Measurements from ENCODE around the gene SIGLEC11.

DNA sequence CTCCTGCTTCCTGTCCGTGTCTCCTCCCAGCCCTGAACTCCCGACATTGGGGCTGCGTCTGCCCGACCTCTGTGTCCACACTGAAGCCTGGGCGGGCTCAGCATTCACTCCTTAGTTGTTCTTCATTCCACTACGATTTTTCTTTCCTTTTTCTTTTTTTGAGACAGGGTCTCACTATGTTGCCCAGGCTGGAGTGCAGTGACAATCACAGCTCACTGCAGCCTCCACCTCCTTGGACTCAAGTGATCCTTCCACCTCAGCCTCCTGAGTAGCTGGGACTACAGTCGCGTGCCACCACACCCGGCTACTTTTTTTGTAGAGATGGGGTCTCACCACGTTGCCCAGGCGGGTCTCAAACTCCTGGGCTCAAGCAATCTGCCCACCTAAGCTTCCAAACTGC, 23.5 kb upstream of the SIGLEC11 start:
- TF ChIP-seq MYC (IDR thresholded peaks at IDR 0.05; ENCODE audit: low read depth, low read length) = no peak
- TF ChIP-seq, protein P1, sequence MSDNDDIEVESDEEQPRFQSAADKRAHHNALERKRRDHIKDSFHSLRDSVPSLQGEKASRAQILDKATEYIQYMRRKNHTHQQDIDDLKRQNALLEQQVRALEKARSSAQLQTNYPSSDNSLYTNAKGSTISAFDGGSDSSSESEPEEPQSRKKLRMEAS (IDR thresholded peaks at IDR 0.05; ENCODE audit: insufficient read depth, insufficient read length) = no peak
- TF ChIP-seq, protein P2, sequence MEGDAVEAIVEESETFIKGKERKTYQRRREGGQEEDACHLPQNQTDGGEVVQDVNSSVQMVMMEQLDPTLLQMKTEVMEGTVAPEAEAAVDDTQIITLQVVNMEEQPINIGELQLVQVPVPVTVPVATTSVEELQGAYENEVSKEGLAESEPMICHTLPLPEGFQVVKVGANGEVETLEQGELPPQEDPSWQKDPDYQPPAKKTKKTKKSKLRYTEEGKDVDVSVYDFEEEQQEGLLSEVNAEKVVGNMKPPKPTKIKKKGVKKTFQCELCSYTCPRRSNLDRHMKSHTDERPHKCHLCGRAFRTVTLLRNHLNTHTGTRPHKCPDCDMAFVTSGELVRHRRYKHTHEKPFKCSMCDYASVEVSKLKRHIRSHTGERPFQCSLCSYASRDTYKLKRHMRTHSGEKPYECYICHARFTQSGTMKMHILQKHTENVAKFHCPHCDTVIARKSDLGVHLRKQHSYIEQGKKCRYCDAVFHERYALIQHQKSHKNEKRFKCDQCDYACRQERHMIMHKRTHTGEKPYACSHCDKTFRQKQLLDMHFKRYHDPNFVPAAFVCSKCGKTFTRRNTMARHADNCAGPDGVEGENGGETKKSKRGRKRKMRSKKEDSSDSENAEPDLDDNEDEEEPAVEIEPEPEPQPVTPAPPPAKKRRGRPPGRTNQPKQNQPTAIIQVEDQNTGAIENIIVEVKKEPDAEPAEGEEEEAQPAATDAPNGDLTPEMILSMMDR (IDR thresholded peaks at IDR 0.05; ENCODE audit: extremely low read depth in 1 of 2, insufficient read depth in 1 of 2, low read depth in 1 of 2, low read length in 2 of 2) = no peak
- TF ChIP-seq EZH2 (IDR thresholded peaks at IDR 0.05; ENCODE audit: borderline replicate concordance, low read depth, low read length, severe bottlenecking) = no peak
- no peak for TF ChIP-seq POLR2A (IDR thresholded peaks at IDR 0.05; ENCODE audit: low read depth, low read length)
- no peak for TF ChIP-seq POLR2AphosphoS5 (IDR thresholded peaks at IDR 0.05; ENCODE audit: insufficient read depth, low read depth, low read length)
- no peak for TF ChIP-seq GATA2 (IDR thresholded peaks at IDR 0.05; ENCODE audit: insufficient read depth, insufficient read length, low read depth, low read length)

Measured in endothelial cell of umbilical vein (primary cell).